HG02885 (cell line): ENCODE data around the gene ADH7.
A peak's percentile ranks its signal among the peaks of the same experiment; 100 is the strongest.

ENCODE experiments used
- ATAC-seq: cut with Tn5 transposase; IDR thresholded peaks from one replicate; pipeline ENCODE4 v1.9.1; 2021; ENCODE audit warnings: mild to moderate bottlenecking; ENCODE audit not compliant: unreplicated experiment, poor library complexity

Gene ADH7

DNA sequence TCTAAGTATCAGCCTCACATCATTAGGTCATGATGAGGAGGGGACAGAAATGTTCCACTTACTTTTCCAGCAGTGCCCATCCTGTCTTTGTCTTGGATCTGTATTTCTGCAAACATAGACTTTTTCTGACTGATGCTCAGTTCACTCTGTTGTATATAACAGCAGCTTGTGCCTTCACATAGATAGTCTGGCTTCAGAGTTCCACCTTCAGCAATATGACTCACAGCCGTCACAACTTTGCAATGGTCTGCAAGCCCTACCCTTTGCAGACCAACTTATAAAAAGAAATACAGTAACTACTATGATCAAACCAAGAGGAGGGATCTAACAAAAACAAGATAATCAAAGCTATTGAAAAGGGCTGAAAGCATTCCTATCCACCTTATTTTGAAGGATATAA lies at the start of gene ADH7:
ADH7 (minus strand) TSS at position 189 of the 400 bp plus-strand sequence; CDS start at position 80, 109 bp downstream.
- no peak for ATAC-seq

DNA sequence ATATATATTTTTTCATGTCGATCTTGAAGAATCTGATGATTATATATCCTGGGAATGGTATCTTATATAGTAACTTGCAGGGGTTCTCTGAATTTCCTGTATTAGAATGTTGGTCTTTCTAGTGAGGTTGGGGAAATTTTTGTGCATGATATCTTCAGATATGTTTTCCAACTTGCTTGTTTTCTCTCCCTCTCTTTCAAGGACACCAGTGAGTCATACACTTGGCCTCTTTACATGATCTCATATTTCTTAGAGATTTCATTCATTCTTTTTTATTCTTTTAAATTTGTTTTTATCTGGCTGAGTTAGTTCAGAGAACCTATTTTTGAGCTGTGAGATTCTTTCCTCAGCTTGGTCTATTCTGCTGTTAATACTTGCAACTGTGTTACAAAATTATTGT lies 48.5 kb upstream of the ADH7 start:
- ATAC-seq: no peak

DNA sequence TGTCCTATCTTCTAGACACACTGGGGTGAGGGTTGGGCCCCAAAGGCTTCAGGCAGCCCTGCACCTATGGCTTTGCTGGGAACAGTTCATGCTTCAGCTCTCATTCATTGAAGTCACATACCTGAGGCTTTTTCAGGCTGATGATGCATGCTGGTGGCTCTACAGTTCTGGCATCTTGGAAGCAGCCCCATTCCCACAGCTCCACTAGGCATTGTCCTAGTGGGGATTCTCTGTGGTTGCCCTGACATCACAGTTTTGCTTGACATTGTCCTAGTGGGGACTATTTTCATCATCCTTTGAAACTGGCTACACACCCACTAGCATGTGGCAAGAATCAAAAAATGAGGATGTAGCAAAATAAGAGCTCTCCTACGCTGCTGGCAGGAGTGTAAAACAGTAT lies 38.0 kb upstream of the ADH7 start:
- ATAC-seq: no peak

DNA sequence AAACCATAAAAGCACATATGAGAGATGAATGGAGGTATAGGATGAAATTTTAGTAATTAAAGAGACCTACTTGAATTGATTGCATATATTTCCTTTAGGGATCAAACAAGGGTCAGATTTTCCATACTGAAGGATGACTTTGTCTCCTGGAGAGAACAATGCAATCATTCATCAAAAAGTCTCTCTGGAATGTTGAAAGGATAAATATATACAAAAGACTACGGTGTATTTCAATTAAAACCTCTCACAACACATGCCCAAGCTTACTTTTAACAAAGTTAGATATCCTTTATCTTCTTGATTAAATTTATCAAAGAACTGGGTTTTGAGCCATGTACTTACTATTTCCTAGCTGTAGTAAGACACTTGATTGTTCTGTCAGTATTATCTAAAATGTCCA lies 36.8 kb upstream of the ADH7 start:
- ATAC-seq: no peak

DNA sequence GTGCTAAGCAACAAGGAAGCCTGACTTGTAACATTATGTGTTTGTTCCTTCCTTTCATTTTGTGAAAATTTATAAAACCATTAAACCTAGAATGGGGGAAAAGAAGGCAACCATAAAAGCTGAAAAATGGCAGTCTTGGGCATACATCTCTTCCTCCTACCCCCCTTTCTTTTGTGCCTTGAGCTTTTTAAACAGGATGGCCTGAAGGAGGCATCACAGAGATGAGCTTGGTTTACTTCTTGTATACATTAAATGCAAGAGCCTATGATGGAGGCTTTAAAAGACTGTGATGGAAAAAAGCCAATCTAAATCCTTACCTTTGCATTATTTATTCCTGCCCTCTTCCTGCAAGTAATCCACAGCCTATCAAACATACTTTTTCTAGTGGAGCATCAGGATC lies 36.2 kb upstream of the ADH7 start:
- ATAC-seq: no peak

DNA sequence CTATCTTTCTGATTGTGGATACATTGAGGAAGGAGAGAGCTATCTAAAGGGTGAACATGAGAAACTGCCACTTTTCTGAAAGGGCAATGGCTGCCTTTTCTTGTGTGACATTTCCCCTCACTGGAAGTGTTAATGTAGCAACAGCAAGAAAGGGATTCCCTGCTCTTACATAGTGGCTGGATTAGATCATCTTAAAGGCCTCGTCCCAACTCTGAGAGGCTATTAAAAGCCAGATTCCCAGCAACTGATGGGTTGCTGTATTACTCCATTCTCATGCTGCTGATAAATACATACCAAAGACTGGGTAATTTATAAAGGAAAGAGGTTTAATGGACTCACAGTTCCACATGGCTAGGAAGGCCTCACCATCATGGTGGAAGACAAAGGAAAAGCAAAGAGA lies 33.7 kb upstream of the ADH7 start:
- ATAC-seq: no peak

DNA sequence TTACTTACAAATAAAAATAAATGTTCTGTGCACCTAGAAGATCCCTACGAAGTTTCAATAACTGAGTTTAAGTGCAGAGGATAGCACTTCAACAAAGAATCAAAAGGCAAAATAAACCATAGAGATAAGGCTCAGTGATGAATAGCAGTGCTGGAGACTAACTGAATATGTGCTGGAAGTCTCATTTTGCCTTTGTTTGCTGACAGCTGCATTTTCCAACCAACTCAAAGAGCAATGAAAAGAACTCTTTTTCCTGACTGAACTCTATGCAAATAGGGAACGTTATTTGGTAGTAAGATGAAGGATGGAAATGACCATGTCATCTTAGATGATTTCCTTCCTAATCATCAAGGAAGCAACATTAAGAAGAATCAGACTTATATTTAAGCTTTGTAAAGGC lies 32.7 kb upstream of the ADH7 start:
- ATAC-seq: no peak

DNA sequence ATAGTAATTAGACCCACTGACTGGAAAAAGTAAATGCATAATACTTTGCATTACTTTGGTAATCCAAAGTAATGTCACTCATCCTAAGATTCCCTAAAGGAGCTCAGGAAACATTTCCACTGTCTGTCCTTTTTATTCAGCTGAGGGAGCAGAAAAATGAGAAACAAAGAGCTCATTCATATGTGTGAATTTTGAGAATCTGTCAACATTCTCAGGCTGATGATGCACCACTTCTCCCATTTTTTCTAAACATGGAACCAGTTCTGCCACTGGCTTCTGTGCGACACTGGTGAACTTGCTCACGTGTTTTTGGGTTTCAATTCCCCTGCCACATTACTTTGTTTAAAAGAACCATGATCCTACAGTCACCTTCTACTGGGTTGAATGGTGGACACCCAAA lies 28.4 kb upstream of the ADH7 start:
- ATAC-seq: no peak

DNA sequence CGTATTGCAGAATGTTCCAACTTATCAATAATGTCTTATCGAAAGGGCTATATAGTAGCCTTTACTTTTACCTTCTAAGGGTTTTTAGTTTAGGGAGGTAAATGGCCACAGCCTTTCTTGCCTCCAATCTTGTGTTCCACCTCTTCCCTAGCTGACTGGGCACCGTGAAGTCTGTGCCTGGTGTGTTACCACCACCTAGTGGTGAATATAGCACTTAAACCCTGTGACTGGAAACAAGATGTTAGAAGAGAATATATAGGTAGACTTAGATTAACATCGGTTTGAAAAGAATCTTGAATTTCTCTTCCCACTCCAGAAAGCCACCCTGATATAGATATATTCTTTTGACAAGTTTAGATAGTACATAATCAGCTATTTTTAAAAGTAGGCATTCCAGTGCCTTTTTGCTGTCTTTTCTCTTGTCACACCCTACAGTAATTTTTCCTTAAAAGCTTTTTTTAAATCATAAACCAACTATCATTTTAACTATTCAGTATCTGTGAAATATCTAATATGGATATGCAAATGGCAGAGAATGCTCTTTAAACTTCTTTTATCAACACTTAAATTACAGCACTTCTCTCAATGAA lies 27.8 kb upstream of the ADH7 start:
- peak; percentile 98 for ATAC-seq

DNA sequence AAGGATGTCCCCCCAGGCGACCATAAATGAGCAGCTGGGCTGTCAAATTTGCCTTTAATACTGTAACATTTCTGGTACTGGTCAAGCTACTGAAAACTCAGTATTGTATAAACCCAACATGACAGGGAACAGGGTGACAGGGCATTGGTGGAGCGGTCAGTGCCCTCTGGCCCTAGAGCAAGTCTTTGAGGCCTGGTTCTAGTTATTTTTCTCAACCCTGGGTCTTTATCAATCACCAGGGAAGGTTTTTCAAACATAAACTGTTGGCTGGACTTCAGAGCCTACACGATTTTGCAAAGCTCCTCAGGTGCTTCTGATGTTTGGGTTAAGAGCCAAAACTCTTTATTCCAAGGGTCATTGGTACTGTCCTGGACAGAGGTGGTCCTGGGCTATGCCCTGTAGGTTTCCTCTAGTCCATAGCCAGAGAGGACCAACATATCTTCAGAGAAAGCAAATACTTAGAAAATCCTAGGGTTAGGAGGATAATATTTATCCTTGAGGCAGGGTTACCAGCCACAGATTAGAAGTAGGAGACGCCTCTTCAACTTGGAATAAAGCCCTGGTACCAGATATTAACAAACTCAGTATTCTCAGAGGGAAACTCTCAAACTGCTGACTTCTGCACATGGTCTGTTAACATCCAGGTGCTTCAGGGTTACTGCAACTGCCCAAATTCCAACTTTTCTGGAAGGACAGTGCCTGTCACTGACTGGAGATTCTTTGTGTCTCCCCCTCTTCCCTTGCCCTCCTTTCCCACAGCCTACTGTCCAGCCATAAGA lies 26.7 kb upstream of the ADH7 start:
- ATAC-seq: no peak

DNA sequence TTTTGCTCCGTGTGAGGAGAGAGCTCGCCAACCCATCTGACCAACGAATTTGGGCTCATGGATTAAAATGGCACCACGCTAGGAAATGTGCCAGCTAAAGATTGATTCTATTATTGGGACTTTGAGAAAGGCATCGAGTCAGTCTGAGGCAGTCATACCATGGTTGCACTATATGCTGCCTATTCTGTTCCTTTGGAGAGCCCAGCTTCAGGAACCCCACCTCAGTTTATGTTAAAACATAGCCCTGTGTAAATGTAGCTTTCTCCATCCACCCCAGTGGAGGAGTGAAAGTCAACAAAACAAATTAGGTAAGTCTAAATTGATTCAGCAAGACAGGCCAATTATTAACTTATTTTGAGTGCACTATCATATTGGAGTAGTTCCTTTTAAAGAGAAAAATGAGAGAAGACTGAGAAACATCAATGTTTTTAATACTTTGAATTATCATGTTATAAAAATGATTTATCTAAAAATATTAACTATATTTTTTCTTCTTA lies 24.5 kb upstream of the ADH7 start:
- no peak for ATAC-seq

DNA sequence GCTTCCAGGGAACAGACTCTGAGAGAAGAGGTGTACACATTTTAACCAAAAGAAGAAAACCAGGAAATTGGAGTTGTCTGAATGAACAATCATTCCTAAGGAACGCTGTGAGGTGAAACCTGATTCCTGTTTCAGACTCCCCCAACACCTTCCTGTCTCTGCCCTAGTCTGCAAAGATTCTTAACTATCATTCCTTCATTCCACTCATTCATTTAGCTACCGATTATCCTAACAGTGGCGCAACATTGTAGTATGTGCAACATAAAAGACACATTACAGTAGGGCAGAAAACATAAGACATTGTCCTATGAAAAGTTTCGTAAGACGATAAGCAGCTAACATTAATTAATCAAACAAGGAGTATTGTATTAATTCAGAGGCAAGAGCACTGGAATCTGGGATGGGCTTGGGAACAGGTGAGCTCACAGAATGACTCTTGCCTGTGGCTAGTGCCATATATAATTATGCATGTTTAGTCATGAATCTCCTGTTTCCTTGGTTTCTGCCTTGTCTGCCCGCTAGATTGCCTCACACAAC lies 23.8 kb upstream of the ADH7 start:
- no peak for ATAC-seq

DNA sequence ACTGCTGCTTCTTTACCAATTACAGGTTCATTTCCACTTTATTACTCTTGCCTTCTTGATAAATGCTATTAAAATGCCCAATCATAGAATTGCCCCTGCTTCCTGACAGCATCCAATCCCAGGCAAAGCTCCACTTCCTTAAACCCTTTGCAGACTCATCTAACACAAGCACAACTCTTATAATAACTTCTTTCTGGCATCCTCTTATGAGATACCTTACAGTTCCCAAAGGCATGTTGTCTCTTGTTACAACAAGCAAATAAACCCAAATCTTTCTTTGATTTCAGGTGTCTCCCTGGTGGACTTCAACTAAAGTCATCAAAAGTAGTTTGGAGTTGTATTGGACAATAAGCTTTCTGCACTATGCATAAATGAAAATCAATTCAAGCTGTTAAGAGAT lies 22.5 kb upstream of the ADH7 start:
- ATAC-seq: no peak

DNA sequence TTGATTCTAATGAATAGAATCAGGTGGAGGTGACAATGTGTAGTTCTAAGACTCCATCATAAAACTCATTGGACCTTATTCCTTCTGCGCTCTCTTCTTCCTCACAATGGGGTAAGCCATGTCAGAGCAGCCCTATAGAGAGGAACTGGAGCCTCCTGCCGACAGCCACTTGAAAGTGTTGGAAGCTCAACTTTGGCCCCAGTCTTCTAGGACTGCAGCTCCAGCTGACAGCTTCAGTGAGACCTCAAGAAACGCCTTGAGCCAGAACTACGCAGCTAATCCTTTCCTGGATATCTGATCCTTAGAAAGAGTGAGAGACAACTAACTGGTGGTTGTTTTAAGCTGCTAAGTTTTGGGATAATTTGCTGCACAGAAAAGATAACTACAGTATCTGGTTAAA lies 22.1 kb upstream of the ADH7 start:
- no peak for ATAC-seq

DNA sequence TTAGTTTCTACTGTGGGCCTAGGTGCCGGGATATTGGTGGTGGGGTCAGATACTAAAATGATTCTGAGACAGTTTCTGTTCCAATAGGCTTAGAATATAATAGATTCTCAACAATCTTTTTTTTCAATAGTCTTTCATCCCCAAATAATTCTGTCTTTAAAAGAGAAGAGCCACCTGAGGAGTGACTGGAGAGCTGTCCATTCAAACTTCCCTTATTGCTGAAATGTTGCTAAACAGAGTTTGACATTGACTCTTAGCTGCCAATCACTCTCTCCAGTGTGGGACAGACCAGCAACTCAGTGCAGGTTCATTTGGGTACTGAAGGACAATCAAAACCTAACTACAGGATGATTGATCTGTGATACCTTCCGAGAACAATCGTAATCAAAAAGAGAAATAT lies 12.4 kb upstream of the ADH7 start:
- peak; percentile 16 for ATAC-seq

DNA sequence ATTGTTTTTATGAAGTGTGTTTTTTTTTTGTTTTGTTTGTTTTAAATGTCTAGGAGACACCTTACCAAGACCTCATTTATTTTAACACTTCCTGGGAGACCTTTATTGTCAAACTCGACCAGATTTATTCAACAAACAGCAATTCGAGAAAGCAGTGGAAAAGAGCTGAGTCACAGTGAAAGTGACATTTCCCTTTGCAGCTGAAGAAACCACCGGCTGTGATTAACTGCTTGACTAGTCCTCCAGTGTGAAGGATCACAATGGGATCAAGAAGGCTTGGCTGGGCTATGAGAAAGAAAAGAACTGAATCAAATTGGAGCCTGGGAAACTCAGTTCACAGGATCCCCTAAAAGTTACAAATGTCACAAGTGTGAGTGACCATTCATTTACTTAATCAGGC lies 11.9 kb upstream of the ADH7 start:
- peak; percentile 96 for ATAC-seq

DNA sequence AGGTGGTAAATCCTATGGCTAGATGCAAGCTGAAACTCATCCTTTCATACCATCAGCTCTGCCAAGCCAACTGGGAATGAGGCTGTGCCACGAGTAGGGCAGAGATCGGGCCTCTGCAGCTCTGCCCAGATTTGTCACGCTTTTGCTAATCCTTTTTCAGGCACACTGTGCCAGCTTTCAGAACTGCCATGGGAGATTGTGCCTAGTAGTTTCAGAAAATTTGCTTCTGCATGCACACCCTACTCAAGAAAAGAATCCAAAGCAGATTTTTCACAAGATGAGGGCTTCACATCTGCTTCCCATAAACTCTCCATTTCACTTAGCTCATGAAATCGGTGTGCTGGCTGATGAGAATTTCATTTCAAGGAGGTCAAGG lies 3.3 kb upstream of the ADH7 start:
- no peak for ATAC-seq

DNA sequence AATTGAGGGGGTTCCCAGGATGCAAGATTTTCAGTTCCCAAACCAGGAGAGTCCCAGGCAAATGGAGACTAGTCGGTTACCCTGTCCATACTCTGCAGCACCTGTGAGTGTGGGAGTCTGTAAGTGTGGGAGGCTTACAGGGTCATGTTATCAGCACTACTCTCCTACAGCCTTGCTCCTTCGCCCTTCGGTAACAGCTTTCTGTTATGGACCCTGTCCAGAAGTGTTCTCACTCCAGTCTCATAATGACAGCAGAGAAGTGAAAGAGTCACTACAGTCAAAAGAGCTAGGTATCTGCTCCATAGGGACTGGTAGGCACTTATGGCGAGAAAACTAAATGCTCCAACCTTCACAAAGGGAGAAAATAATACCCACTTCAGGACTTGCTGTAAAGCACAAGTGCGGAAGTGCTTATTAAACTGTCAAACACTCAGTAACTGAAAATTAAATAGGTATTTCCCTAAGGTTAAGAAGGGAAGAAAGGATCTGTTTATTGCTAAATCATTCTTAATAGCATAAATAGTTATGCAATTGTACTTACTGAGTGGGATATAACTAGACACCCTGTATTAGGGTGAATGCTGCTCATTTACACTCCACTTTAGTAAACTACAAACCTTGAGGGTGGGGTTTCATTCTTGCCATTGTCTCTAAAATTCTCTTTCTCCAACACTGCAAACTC lies 2.7 kb upstream of the ADH7 start:
- no peak for ATAC-seq

DNA sequence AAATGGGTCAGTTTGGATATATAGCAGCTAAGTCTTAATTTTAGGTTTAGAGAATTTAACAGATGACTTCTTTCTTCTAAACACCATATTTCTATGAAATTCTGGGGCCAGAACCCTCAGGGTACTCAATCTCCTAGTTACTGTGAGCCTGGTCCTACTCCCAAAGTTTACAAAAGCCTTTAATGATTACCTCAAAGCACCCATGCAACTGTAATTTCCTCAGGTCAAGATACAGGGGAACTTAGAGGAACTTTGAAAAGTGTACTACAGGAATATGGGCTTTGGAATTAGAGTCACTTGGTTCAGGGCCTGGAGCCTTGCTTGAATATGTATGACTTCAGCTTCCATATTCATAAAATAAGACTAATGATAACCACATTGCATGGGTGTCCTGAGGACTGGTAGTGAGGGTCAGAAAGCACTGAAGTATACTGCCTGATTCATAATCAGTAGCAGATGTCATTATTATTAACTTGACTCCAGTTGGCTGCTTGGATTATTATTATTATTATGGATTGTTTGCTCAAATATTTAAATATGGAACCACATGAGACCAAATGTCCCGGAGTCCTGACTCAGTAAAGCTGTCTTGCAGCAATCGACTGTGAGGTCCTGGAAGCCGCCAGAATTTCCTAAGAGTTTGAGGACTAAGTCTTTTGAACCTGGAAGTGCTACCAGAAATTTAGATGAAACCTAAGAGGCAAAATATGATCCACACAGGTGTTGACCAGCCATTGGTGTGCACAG lies 2.0 kb upstream of the ADH7 start:
- no peak for ATAC-seq

DNA sequence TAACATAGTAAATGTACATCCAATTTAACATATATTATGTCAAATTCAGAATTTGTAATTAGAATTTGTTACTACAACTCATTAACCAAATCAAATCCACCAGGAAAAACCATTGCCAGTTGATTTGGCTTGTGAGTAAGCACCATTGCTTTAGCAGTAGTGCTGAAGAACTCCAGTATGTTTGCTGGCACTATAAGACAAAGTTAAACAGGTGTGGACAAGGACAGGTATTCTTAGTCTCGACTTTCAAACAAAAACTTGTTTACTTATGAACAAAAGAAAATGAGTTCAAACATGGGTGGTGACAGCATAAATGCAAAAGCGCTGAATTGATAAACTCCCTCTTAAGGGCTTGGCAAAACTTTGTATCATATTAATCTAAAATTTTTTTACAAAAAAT lies 1.3 kb upstream of the ADH7 start:
- ATAC-seq: no peak

DNA sequence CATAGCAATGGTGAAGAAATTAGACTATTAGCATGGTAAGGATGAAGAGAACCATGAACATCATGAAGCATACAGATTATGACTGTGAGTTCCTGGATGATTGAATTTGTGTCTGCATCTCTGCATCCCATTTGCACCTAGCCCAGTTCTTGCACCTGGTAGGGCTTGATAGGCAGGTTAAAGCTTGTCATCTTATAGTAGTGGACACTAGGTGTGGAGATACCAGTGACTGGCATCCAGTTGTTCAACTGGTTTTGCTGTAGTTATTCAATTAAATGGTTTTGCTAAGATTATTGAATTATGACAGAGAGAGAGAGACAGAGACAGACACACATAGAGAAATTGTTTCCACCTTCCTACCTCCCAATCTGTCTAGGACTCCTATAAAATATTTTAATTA lies 5.0 kb downstream of the ADH7 start:
- no peak for ATAC-seq
